ENCODE results near the gene MTF2. TPM values are rescaled to one million over a fixed set of nuclear protein-coding genes. Genes with fewer than 3 reads are reported as not detected.

MTF2 gene
- total RNA-seq, 4 donors from 2014 or later = 7.1 to 13.4 (median 9.9) TPM

DNA sequence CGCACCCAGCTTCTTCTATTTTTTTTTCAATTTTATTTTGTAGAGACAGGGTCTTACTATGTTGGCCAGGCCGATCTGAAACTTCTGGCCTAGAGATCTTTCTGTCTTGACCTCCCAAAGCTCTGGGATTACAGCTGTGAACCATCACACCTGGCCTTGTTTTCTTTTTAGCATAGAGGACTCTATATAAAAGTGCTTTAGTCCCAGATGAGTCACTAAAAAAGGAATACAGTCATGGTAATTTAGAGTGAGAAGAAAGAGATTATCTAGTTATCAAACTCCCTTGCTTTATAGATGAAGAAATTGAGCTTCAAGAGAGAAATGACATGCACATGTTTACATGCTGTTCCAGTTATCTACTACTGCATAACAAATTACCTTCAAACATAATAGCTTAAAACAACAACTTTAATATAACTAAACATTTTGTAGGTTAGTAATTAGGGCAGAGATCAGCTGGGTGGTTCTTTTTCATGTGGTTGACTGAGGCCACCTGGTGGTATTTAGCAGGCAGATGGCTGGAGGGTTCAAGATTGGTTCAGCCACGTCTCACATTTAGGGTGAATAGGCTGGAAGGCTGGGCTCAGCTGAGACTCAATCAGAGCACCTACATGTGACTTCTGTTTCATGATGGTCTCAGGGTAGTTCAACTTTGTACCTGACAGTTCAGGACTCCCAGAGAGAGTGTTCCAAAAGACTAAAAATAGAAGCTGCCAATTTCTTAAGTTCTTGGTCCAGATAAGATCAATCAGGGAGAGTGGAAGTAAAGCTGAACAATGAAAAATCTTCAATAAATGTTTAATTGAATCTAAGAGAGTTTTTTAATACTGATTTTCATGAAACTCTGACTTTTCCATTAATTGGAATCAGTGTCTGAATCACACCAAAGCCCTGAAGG, 16.9 kb upstream of the MTF2 start:
- H3K27ac ChIP-seq (replicated peaks in 1 of 4) = no peak overlapping the region
- no peak for DNase-seq (ENCODE audit: extremely low spot score)
- H3K36me3 ChIP-seq = no peaks in the 10 kb centered on the region
- no peak for TF ChIP-seq EP300 (IDR thresholded peaks at IDR 0.05)
- TF ChIP-seq CTCF (IDR thresholded peaks at IDR 0.05) = peak; percentile 25 to 39 (median 31)
- 63% methylated on average over 3 of the region's 3 CpGs for WGBS
- H3K27me3 ChIP-seq = no peaks in the 10 kb centered on the region
- no peaks in the 10 kb centered on the region for H3K9me3 ChIP-seq
- H3K4me1 ChIP-seq = no peaks in the 10 kb centered on the region
- H3K4me3 ChIP-seq = no peak overlapping the region
- intact Hi-C loops (cut with DNase I) = no loop called here

DNA sequence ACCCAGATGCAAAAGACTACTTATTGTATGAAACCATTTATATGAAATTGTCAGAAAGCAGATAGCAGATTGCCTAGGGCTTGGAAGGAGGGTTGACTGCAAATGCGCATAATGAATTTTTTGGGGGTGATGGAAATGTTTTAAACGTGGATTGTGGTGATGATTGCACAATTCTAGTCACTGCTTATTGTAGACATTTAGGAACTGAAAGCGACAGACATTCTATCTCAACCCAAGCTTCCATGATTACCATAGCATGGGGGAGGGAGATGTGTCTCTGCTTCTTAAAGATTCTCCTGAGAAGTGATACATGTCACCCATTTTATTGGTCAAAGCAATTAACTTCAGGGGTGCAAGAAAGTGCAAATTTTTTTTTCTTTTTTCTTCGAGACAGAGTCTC, 2.8 kb upstream of the MTF2 start:
- peaks cover 16 to 24% (median 22%) of the 10 kb centered on the region in 4 donors for H3K4me1 ChIP-seq
- no peak overlapping the region for H3K4me3 ChIP-seq
- WGBS = 72% methylated on average over 4 of the region's 4 CpGs
- TF ChIP-seq POLR2AphosphoS5 (IDR thresholded peaks at IDR 0.05) = no peak
- no peak for TF ChIP-seq CTCF (IDR thresholded peaks at IDR 0.05)
- TF ChIP-seq EP300 (IDR thresholded peaks at IDR 0.05) = no peak
- no peak for TF ChIP-seq POLR2A (IDR thresholded peaks at IDR 0.05; ENCODE audit: low read depth)
- DNase-seq (ENCODE audit: extremely low spot score) = no peak
- H3K27ac ChIP-seq (replicated peaks in 1 of 4) = no peak overlapping the region
- intact Hi-C loops (cut with DNase I) = loop anchor here (10.0 kb wide), 1 partner anchor 221 kb away; no protein-coding TSS in a partner anchor
- no peaks in the 10 kb centered on the region for H3K36me3 ChIP-seq
- H3K27me3 ChIP-seq = no peaks in the 10 kb centered on the region
- H3K9me3 ChIP-seq = no peaks in the 10 kb centered on the region

GRCh38 chr1:93078203-93078602, 880 bp upstream of the MTF2 start:
- no peaks in the 10 kb centered on the region for H3K27me3 ChIP-seq
- H3K36me3 ChIP-seq = peaks cover 0 to 6% (median 0%) of the 10 kb centered on the region in 4 donors
- peak overlapping the region; percentile 87 to 94 (median 90) for H3K4me3 ChIP-seq
- WGBS = 27% methylated on average over 3 of the region's 3 CpGs
- no peak for TF ChIP-seq POLR2A (IDR thresholded peaks at IDR 0.05; ENCODE audit: low read depth)
- TF ChIP-seq CTCF (IDR thresholded peaks at IDR 0.05) = no peak
- TF ChIP-seq EP300 (IDR thresholded peaks at IDR 0.05) = no peak
- no peak for TF ChIP-seq POLR2AphosphoS5 (IDR thresholded peaks at IDR 0.05)
- no peak for DNase-seq (ENCODE audit: extremely low spot score)
- no peaks in the 10 kb centered on the region for H3K9me3 ChIP-seq
- peaks cover 26 to 35% (median 31%) of the 10 kb centered on the region in 4 donors for H3K4me1 ChIP-seq
- intact Hi-C loops (cut with DNase I) = loop anchor here (10.0 kb wide), 1 partner anchor 223 kb away; no protein-coding TSS in a partner anchor
- H3K27ac ChIP-seq (replicated peaks in 1 of 4) = peak overlapping the region; percentile 82 to 85 (median 83)

DNA sequence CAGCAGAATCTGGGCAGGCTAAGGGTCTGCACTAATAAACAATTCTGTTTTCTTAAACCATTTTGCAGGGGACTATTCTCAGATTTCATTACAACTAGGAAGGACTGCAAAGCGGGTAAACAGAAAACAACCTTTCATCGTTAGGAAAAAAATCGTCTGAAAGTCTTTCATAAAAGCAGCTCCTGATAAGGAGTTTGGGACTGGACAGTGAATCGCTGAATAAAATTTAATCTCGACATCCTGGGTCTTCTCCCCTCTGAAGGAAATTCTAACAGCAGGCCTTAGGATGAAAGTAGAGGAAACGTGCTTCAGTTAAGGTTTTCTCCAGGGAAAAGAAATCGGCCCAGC, 471 bp upstream of the MTF2 start:
- Histone ChIP-seq H3K27ac (replicated peaks in 1 of 4) (peak overlapping the region; percentile 82 to 85 (median 83)), H3K36me3 (peaks cover 0 to 6% (median 0%) of the 10 kb centered on the region in 4 donors), H3K9me3 (no peaks in the 10 kb centered on the region), H3K4me1 (peaks cover 26 to 36% (median 31%) of the 10 kb centered on the region in 4 donors), H3K27me3 (no peaks in the 10 kb centered on the region), H3K4me3 (peak overlapping the region; percentile 87 to 94 (median 90))
- no peak for DNase-seq (ENCODE audit: extremely low spot score)
- no peak for TF ChIP-seq CTCF (IDR thresholded peaks at IDR 0.05)
- TF ChIP-seq POLR2AphosphoS5 (IDR thresholded peaks at IDR 0.05) = no peak
- TF ChIP-seq POLR2A (IDR thresholded peaks at IDR 0.05; ENCODE audit: low read depth) = no peak
- no peak for TF ChIP-seq EP300 (IDR thresholded peaks at IDR 0.05)
- intact Hi-C loops (cut with DNase I) = loop anchor here (10.0 kb wide), 1 partner anchor 224 kb away; no protein-coding TSS in a partner anchor
- 1% methylated on average over 7 of the region's 7 CpGs for WGBS
